Measurements from ENCODE around the gene LAT. TPM values are rescaled to one million over a fixed set of nuclear protein-coding genes. Genes with fewer than 3 reads are reported as not detected.

LAT gene
- total and polyA plus RNA-seq, 7 donors = 1.6 to 2.1 (median 1.8) TPM

- TF ChIP-seq, protein P1, sequence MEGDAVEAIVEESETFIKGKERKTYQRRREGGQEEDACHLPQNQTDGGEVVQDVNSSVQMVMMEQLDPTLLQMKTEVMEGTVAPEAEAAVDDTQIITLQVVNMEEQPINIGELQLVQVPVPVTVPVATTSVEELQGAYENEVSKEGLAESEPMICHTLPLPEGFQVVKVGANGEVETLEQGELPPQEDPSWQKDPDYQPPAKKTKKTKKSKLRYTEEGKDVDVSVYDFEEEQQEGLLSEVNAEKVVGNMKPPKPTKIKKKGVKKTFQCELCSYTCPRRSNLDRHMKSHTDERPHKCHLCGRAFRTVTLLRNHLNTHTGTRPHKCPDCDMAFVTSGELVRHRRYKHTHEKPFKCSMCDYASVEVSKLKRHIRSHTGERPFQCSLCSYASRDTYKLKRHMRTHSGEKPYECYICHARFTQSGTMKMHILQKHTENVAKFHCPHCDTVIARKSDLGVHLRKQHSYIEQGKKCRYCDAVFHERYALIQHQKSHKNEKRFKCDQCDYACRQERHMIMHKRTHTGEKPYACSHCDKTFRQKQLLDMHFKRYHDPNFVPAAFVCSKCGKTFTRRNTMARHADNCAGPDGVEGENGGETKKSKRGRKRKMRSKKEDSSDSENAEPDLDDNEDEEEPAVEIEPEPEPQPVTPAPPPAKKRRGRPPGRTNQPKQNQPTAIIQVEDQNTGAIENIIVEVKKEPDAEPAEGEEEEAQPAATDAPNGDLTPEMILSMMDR (IDR thresholded peaks at IDR 0.05) = no peak
Observed at GRCh38 chr16:29023279-29024277, 38.7 kb downstream of the LAT start.

GRCh38 chr16:29024278-29024677 is 39.4 kb downstream of the LAT start:
- Histone ChIP-seq H3K4me1 (no peaks in the 10 kb centered on the region), H3K27me3 (ENCODE audit: insufficient read depth in 3 of 3, low read length in 2 of 3) (peaks cover 0 to 12% (median 0%) of the 10 kb centered on the region in 3 donors), H3K4me3 (no peak overlapping the region), H3K36me3 (ENCODE audit: insufficient read depth in 1 of 2, low read depth in 1 of 2) (no peaks in the 10 kb centered on the region), H3K9me3 (no peaks in the 10 kb centered on the region), H3K27ac (no peak overlapping the region)
- WGBS, 3 donors = 53 to 65% (median 55%) methylated on average over 5 of the region's 5 CpGs
- TF ChIP-seq, protein P1 (IDR thresholded peaks at IDR 0.05) = no peak
- DNase-seq (no peak), ATAC-seq (no peak)
- intact Hi-C loops (cut with DNase I) = no loop called here

More at GRCh38 chr16:29023279-29024277, 38.7 kb downstream of the LAT start:
- Histone ChIP-seq H3K27me3 (ENCODE audit: insufficient read depth in 3 of 3, low read length in 2 of 3) (peaks cover 0 to 8% (median 0%) of the 10 kb centered on the region in 3 donors), H3K36me3 (ENCODE audit: insufficient read depth in 1 of 2, low read depth in 1 of 2) (no peaks in the 10 kb centered on the region), H3K4me3 (no peak overlapping the region), H3K27ac (no peak overlapping the region), H3K9me3 (no peaks in the 10 kb centered on the region), H3K4me1 (no peaks in the 10 kb centered on the region)
- 71 to 76% (median 71%) methylated on average over 15 of the region's 15 CpGs for WGBS, 3 donors
- intact Hi-C loops (cut with DNase I) = no loop called here
- DNase-seq (no peak), ATAC-seq (no peak)

DNA sequence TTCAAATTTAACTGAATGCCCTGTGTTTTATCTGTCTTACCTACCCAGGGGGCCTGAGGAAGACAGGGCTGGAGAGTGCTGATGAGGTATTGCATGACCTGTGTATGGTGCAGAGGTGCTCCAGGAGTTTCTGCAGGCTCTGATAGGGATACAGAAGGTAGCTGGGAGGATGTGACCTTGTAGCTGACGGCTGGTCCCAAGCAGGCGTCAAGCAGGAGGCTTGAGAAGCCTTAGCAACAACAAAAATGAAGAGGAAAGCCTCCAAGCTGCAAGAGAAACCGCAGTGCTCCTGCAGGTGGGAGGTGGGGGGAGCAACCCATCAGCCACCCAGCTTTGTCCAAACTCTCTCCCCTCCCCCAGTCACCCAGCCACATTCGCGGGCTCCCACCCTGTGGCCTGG is 40.4 kb downstream of the LAT start:
- Histone ChIP-seq H3K27ac (no peak overlapping the region), H3K27me3 (ENCODE audit: insufficient read depth in 3 of 3, low read length in 2 of 3) (peaks cover 0 to 12% (median 0%) of the 10 kb centered on the region in 3 donors), H3K4me3 (no peak overlapping the region), H3K36me3 (ENCODE audit: insufficient read depth in 1 of 2, low read depth in 1 of 2) (no peaks in the 10 kb centered on the region), H3K9me3 (no peaks in the 10 kb centered on the region), H3K4me1 (no peaks in the 10 kb centered on the region)
- intact Hi-C loops (cut with DNase I) = no loop called here
- no peak for ATAC-seq
- TF ChIP-seq, protein P1 (IDR thresholded peaks at IDR 0.05) = no peak
- 37 to 60% (median 54%) methylated on average over 5 of the region's 5 CpGs for WGBS, 3 donors
- DNase-seq = no peak

GRCh38 chr16:29025735-29026134 is 40.9 kb downstream of the LAT start:
- DNase-seq = no peak
- no peak overlapping the region for H3K27ac ChIP-seq
- no peaks in the 10 kb centered on the region for H3K4me1 ChIP-seq
- peaks cover 0 to 12% (median 0%) of the 10 kb centered on the region in 3 donors for H3K27me3 ChIP-seq (ENCODE audit: insufficient read depth in 3 of 3, low read length in 2 of 3)
- no peak overlapping the region for H3K4me3 ChIP-seq
- WGBS, 3 donors = 82 to 91% (median 85%) methylated on average over 4 of the region's 4 CpGs
- ATAC-seq = no peak
- H3K9me3 ChIP-seq = no peaks in the 10 kb centered on the region
- H3K36me3 ChIP-seq (ENCODE audit: insufficient read depth in 1 of 2, low read depth in 1 of 2) = no peaks in the 10 kb centered on the region
- TF ChIP-seq, protein P1 (IDR thresholded peaks at IDR 0.05) = no peak
- intact Hi-C loops (cut with DNase I) = no loop called here
